Measurements from ENCODE around the gene SYS1. TPM values are rescaled to one million over a fixed set of nuclear protein-coding genes. Genes with fewer than 3 reads are reported as not detected.

The SYS1 gene
- total RNA-seq, 1 experiment from 2014 or later: 20.5 TPM

GRCh38 chr20:45368221-45368980 is 5.4 kb downstream of the SYS1 start:
- TF ChIP-seq JUND (IDR thresholded peaks at IDR 0.05): no peak
- H3K27me3 ChIP-seq (ENCODE audit: insufficient read depth, low read length): no peaks in the 10 kb centered on the region
- H3K9ac ChIP-seq (ENCODE audit: low read length): no peak overlapping the region
- ChIA-PET POLR2A (interaction anchor here (1.1 to 1.2 kb wide), 2 partner anchors 25 to 47 kb away, joined by 3 read pairs; partner anchors contain the start of gene PIGT), RAD21 (ENCODE audit: low non-redundant PET in 1 of 2, low total read pairs in 2 of 2, uncharacterized antibody in 2 of 2, unreplicated experiment in 2 of 2) (no interaction called here), CTCF (interaction anchor here (1.2 to 8.3 kb wide), 2 partner anchors 45 to 68 kb away, joined by 3 to 61 read pairs; no protein-coding TSS in a partner anchor)
- BruUV-seq (replicated peaks): no TSS peak
- no peak for ATAC-seq
- no peak overlapping the region for H3K4me3 ChIP-seq (replicated peaks in 1 of 2; ENCODE audit: low read depth in 1 of 2, low read length in 2 of 2)
- no peaks in the 10 kb centered on the region for H3K9me2 ChIP-seq (ENCODE audit: insufficient read depth)
- intact Hi-C loops (cut with micrococcal nuclease): no loop called here
- DNase-seq (ENCODE audit: low read depth, low spot score): no peak
- no peaks in the 10 kb centered on the region for H3K9me3 ChIP-seq (ENCODE audit: control insufficient read depth in 1 of 2, insufficient read depth in 1 of 2, low read depth in 1 of 2, low read length in 2 of 2)
- peaks cover 12 to 25% of the 10 kb centered on the region in 2 experiments; a peak in 3 of 4 replicates for H3K36me3 ChIP-seq (ENCODE audit: control insufficient read depth in 1 of 2, insufficient read depth in 2 of 2, low read length in 2 of 2)
- no peak overlapping the region for H3K27ac ChIP-seq (ENCODE audit: low read depth, low read length)
- H3K4me2 ChIP-seq (ENCODE audit: low read length): no peak overlapping the region
- H2AFZ ChIP-seq (ENCODE audit: low read depth, low read length, poor library complexity, severe bottlenecking): no peak overlapping the region
- peaks cover 5 to 13% of the 10 kb centered on the region in 2 experiments for H3K4me1 ChIP-seq (ENCODE audit: control insufficient read depth in 1 of 2, insufficient read depth in 2 of 2, low read length in 2 of 2)
- H3K79me2 ChIP-seq (ENCODE audit: insufficient read depth, low read length): peaks cover 24% of the 10 kb centered on the region
- no peaks in the 10 kb centered on the region for H4K20me1 ChIP-seq (ENCODE audit: insufficient read depth)

- intact Hi-C loops (cut with micrococcal nuclease): no loop called here
- peaks cover 4% of the 10 kb centered on the region; the same call in 1 of the 2 replicates for H3K79me2 ChIP-seq (ENCODE audit: insufficient read depth, low read length)
- TF ChIP-seq SRF (IDR thresholded peaks at IDR 0.05; ENCODE audit: low read depth) (no peak), YY1 (IDR thresholded peaks at IDR 0.05; ENCODE audit: extremely low read depth, insufficient replicate concordance, low read depth, low read length) (no peak), ZBTB33 (IDR thresholded peaks at IDR 0.05; ENCODE audit: extremely low read depth, insufficient replicate concordance, low read length) (no peak), EGR1 (IDR thresholded peaks at IDR 0.05; ENCODE audit: low read depth) (no peak), EZH2 (IDR thresholded peaks at IDR 0.05) (no peak), REST (IDR thresholded peaks at IDR 0.05; ENCODE audit: low read depth) (no peak), ZNF274 (IDR thresholded peaks at IDR 0.05; ENCODE audit: low read depth, low read length) (no peak), CTCF (IDR thresholded peaks at IDR 0.05 in 2 of 3, conservative IDR thresholded peaks at IDR 0.05 in 1 of 3; ENCODE audit: borderline replicate concordance in 1 of 3, insufficient read depth in 1 of 3, low read depth in 2 of 3, low read length in 2 of 3) (no peak)
These were observed 7.7 kb downstream of the SYS1 start for GRCh38 chr20:45370571-45371160.

More at GRCh38 chr20:45370571-45371160, 7.7 kb downstream of the SYS1 start:
- Histone ChIP-seq H3K27ac (ENCODE audit: low read depth, low read length) (no peak overlapping the region), H3K27me3 (ENCODE audit: insufficient read depth, low read length) (no peaks in the 10 kb centered on the region), H3K4me2 (ENCODE audit: low read length) (no peak overlapping the region), H3K36me3 (ENCODE audit: control insufficient read depth in 1 of 2, insufficient read depth in 2 of 2, low read length in 2 of 2) (peaks cover 12 to 23% of the 10 kb centered on the region in 2 experiments; a peak in 3 of 4 replicates), H3K4me3 (replicated peaks in 1 of 2; ENCODE audit: low read depth in 1 of 2, low read length in 2 of 2) (no peak overlapping the region), H3K4me1 (ENCODE audit: control insufficient read depth in 1 of 2, insufficient read depth in 2 of 2, low read length in 2 of 2) (peaks cover 0 to 15% of the 10 kb centered on the region in 2 experiments; a peak in 2 of 4 replicates), H2AFZ (ENCODE audit: low read depth, low read length, poor library complexity, severe bottlenecking) (no peak overlapping the region), H3K9ac (ENCODE audit: low read length) (no peak overlapping the region), H4K20me1 (ENCODE audit: insufficient read depth) (no peaks in the 10 kb centered on the region), H3K9me2 (ENCODE audit: insufficient read depth) (no peaks in the 10 kb centered on the region), H3K9me3 (ENCODE audit: control insufficient read depth in 1 of 2, insufficient read depth in 1 of 2, low read depth in 1 of 2, low read length in 2 of 2) (no peaks in the 10 kb centered on the region)
- no TSS peak for BruUV-seq (replicated peaks)
- DNase-seq (ENCODE audit: low read depth, low spot score) (no peak), ATAC-seq (no peak)
- CTCF ChIA-PET: interaction anchor here (0.9 to 8.3 kb wide), 3 partner anchors 10 to 400 kb away, joined by 3 to 61 read pairs (median 3); no protein-coding TSS in a partner anchor
- RAD21 ChIA-PET (ENCODE audit: low non-redundant PET in 1 of 2, low total read pairs in 2 of 2, uncharacterized antibody in 2 of 2, unreplicated experiment in 2 of 2): no interaction called here
- POLR2A ChIA-PET: no interaction called here
